GM23338 (cell line): ENCODE data around the gene ZNF83. TPM values are rescaled to one million over a fixed set of nuclear protein-coding genes. Genes with fewer than 3 reads are reported as not detected.

Experiments
- ATAC-seq: fragments of 200-7000 bp; cut with Tn5 transposase; 3 replicates; pipeline ENCODE4 v1.9.1; 2020
- DNase-seq: peaks from one replicate; pipeline ENCODE4 v3.0.0-alpha.2; 2015; ENCODE audit warnings: low spot score
- H2AFZ ChIP-seq: fragments of 200-600 bp; sonication (generic); 2 replicates; pipeline ENCODE4 v1.8.0; 2016; ENCODE audit warnings: antibody characterized with exemption, mild to moderate bottlenecking, moderate library complexity
- H3F3A ChIP-seq: fragments of 200-600 bp; sonication (generic); replicated peaks from 2 replicates; pipeline ENCODE4 v1.8.0; 2017; ENCODE audit warnings: antibody characterized with exemption, mixed run types, low read depth
- H3K27ac ChIP-seq: fragments of 200-600 bp; sonication (generic); 2 replicates; pipeline ENCODE4 v1.6.1; 2016; ENCODE audit warnings: low read depth
- H3K27me3 ChIP-seq: fragments of 200-600 bp; sonication (generic); 2 replicates; pipeline ENCODE4 v1.8.0; 2016; ENCODE audit warnings: mild to moderate bottlenecking, mixed run types, moderate library complexity; ENCODE audit not compliant: insufficient read depth
- H3K36me3 ChIP-seq: fragments of 200-600 bp; sonication (generic); 2 replicates; pipeline ENCODE4 v1.8.0; 2016; ENCODE audit warnings: mild to moderate bottlenecking; ENCODE audit not compliant: insufficient read depth
- H3K4me1 ChIP-seq: fragments of 200-600 bp; sonication (generic); 2 replicates; pipeline ENCODE4 v1.8.0; 2016; ENCODE audit warnings: mild to moderate bottlenecking, moderate library complexity; ENCODE audit not compliant: insufficient read depth
- H3K4me2 ChIP-seq: fragments of 200-600 bp; sonication (generic); 2 replicates; pipeline ENCODE4 v1.7.1; 2017; ENCODE audit warnings: mixed run types
- H3K4me3 ChIP-seq: fragments of 200-600 bp; sonication (generic); 2 replicates; pipeline ENCODE4 v1.6.1; 2016; ENCODE audit warnings: mixed run types
- H3K79me2 ChIP-seq: fragments of 200-600 bp; sonication (generic); replicated peaks from 2 replicates; pipeline ENCODE4 v1.8.0; 2017; ENCODE audit warnings: mild to moderate bottlenecking; ENCODE audit not compliant: insufficient read depth
- H3K9me2 ChIP-seq: fragments of 200-600 bp; sonication (generic); 2 replicates; pipeline ENCODE4 v1.8.0; 2017; ENCODE audit not compliant: insufficient read depth
- H4K20me1 ChIP-seq: fragments of 200-600 bp; sonication (generic); replicated peaks from 2 replicates; pipeline ENCODE4 v1.8.0; 2017; ENCODE audit warnings: mild to moderate bottlenecking; ENCODE audit not compliant: insufficient read depth
- H3K27ac Mint-ChIP-seq: 2 replicates; pipeline ENCODE4 v1.8.0; 2020; ENCODE audit warnings: inconsistent platforms, mild to moderate bottlenecking, moderate library complexity, mixed read lengths
- H3K27me3 Mint-ChIP-seq: 3 replicates; pipeline ENCODE4 v1.8.0; 2022; ENCODE audit warnings: low read depth, mild to moderate bottlenecking, moderate library complexity, mixed read lengths, inconsistent platforms; ENCODE audit not compliant: insufficient read depth, poor library complexity
- H3K36me3 Mint-ChIP-seq: 3 replicates; pipeline ENCODE4 v1.8.0; 2021; ENCODE audit warnings: low read depth, mild to moderate bottlenecking, inconsistent platforms, moderate library complexity, mixed read lengths
- H3K4me1 Mint-ChIP-seq: 3 replicates; pipeline ENCODE4 v1.8.0; 2020; ENCODE audit warnings: mild to moderate bottlenecking, inconsistent platforms, mixed read lengths
- H3K4me3 Mint-ChIP-seq: 3 replicates; pipeline ENCODE4 v1.8.0; 2021; ENCODE audit warnings: moderate library complexity, mild to moderate bottlenecking, inconsistent platforms, mixed read lengths
- H3K9me3 Mint-ChIP-seq: 3 replicates; pipeline ENCODE4 v1.8.0; 2020; ENCODE audit warnings: moderate library complexity, mild to moderate bottlenecking, inconsistent platforms, mixed read lengths
- CREB1 ChIP-seq: fragments of 250-450 bp; sonication (Bioruptor Pico); IDR thresholded peaks from 2 replicates; pipeline ENCODE4 v1.5.0; 2020; ENCODE audit warnings: low read depth, mild to moderate bottlenecking, moderate library complexity
- ETS1 ChIP-seq: IDR thresholded peaks from 2 replicates; pipeline ENCODE4 v1.6.1; 2016; ENCODE audit warnings: antibody characterized with exemption
- EZH2 ChIP-seq: fragments of 200-600 bp; sonication (generic); IDR thresholded peaks from one replicate; pipeline ENCODE4 v1.8.0; 2017; ENCODE audit warnings: antibody characterized with exemption, mild to moderate bottlenecking, low read depth; ENCODE audit not compliant: unreplicated experiment
- EZH2phosphoT487 ChIP-seq: fragments of 200-600 bp; sonication (generic); IDR thresholded peaks from one replicate; pipeline ENCODE4 v1.8.1; 2018; ENCODE audit warnings: antibody characterized with exemption; ENCODE audit not compliant: unreplicated experiment
- JUNB ChIP-seq: IDR thresholded peaks from one replicate; pipeline ENCODE4 v1.6.1; 2016; ENCODE audit warnings: antibody characterized with exemption; ENCODE audit not compliant: unreplicated experiment
- NANOG ChIP-seq: IDR thresholded peaks from 2 replicates; pipeline ENCODE4 v1.6.1; 2016; ENCODE audit warnings: antibody characterized with exemption, borderline replicate concordance
- POLR2AphosphoS5 ChIP-seq: IDR thresholded peaks from 2 replicates; pipeline ENCODE4 v1.6.1; 2016; ENCODE audit warnings: antibody characterized with exemption, low read depth
- REST ChIP-seq: IDR thresholded peaks from one replicate; pipeline ENCODE4 v1.6.1; 2018; ENCODE audit warnings: antibody characterized with exemption; ENCODE audit not compliant: unreplicated experiment
- STAT1 ChIP-seq: IDR thresholded peaks from one replicate; pipeline ENCODE4 v1.6.1; 2016; ENCODE audit warnings: antibody characterized with exemption; ENCODE audit not compliant: unreplicated experiment
- ZNF114 ChIP-seq: fragments of 250-450 bp; sonication (Bioruptor Pico); IDR thresholded peaks from 2 replicates; pipeline ENCODE4 v1.5.0; 2020; ENCODE audit warnings: mild to moderate bottlenecking, moderate library complexity
- ZNF331 ChIP-seq: fragments of 250-450 bp; sonication (Bioruptor Pico); IDR thresholded peaks from 2 replicates; pipeline ENCODE4 v1.5.0; 2020; ENCODE audit warnings: low read depth, mild to moderate bottlenecking, moderate library complexity
- ZNF462 ChIP-seq: fragments of 250-450 bp; sonication (Bioruptor Pico); IDR thresholded peaks from 2 replicates; pipeline ENCODE4 v1.5.0; 2020; ENCODE audit warnings: mild to moderate bottlenecking, moderate library complexity
- polyA plus RNA-seq: library from polyadenylated mRNA; unstranded; fragments of >200 nt; fragmentation: Nextera tagmentation; extraction: Ambion mirVana; gene quantifications from 2 replicates; pipeline ENCODE4 v1.2.1, GENCODE V29; 2016
- total RNA-seq: library from RNA; depleted of rRNA; stranded (reverse); fragments of >200 nt; shearing (Covaris generic); gene quantifications from 2 replicates; pipeline ENCODE4 v1.2.3, GENCODE V29; 2014

Gene ZNF83
- total and polyA plus RNA-seq, 2 experiments from 2014 or later, result 16.2 to 25.0 TPM

GRCh38 chr19:52665529-52665928 lies 27.4 kb upstream of the ZNF83 start:
- TF ChIP-seq REST (no peak), STAT1 (no peak), CREB1 (CRISPR knock-in tag) (no peak), JUNB (no peak), NANOG (no peak), ETS1 (no peak), ZNF114 (CRISPR knock-in tag) (no peak), EZH2 (no peak), ZNF462 (no peak), POLR2AphosphoS5 (no peak), ZNF331 (CRISPR knock-in tag) (no peak), EZH2phosphoT487 (no peak)
- no peak overlapping the region for H3K27ac Mint-ChIP-seq
- no peak for ATAC-seq
- no peaks in the 10 kb centered on the region for H3K27me3 ChIP-seq
- no peak overlapping the region for H3K4me2 ChIP-seq
- H3K4me3 Mint-ChIP-seq, result no peak overlapping the region
- H3K4me3 ChIP-seq, result no peak overlapping the region
- no peak for DNase-seq
- no peaks in the 10 kb centered on the region for H3K9me3 Mint-ChIP-seq
- H3K36me3 Mint-ChIP-seq, result peaks cover 4% of the 10 kb centered on the region; the same call in 2 of the 3 replicates
- no peaks in the 10 kb centered on the region for H3K36me3 ChIP-seq
- H3K4me1 ChIP-seq, result peaks cover 16% of the 10 kb centered on the region
- H2AFZ ChIP-seq, result no peak overlapping the region
- no peaks in the 10 kb centered on the region; the same call in 1 of the 2 replicates for H4K20me1 ChIP-seq
- peaks cover 2% of the 10 kb centered on the region for H3K27me3 Mint-ChIP-seq
- H3K4me1 Mint-ChIP-seq, result peaks cover 28% of the 10 kb centered on the region
- H3K9me2 ChIP-seq, result no peaks in the 10 kb centered on the region
- no peaks in the 10 kb centered on the region for H3F3A ChIP-seq
- no peak overlapping the region for H3K27ac ChIP-seq
- no peaks in the 10 kb centered on the region for H3K79me2 ChIP-seq
